ENCODE data around the gene PLXNA2. TPM values are rescaled to one million over a fixed set of nuclear protein-coding genes. Genes with fewer than 3 reads are reported as not detected.
A peak's percentile ranks its signal among the peaks of the same experiment; 100 is the strongest.

Gene PLXNA2
- total RNA-seq, 4 donors from 2014 or later: 19.8 to 41.6 (median 27.9) TPM

DNA sequence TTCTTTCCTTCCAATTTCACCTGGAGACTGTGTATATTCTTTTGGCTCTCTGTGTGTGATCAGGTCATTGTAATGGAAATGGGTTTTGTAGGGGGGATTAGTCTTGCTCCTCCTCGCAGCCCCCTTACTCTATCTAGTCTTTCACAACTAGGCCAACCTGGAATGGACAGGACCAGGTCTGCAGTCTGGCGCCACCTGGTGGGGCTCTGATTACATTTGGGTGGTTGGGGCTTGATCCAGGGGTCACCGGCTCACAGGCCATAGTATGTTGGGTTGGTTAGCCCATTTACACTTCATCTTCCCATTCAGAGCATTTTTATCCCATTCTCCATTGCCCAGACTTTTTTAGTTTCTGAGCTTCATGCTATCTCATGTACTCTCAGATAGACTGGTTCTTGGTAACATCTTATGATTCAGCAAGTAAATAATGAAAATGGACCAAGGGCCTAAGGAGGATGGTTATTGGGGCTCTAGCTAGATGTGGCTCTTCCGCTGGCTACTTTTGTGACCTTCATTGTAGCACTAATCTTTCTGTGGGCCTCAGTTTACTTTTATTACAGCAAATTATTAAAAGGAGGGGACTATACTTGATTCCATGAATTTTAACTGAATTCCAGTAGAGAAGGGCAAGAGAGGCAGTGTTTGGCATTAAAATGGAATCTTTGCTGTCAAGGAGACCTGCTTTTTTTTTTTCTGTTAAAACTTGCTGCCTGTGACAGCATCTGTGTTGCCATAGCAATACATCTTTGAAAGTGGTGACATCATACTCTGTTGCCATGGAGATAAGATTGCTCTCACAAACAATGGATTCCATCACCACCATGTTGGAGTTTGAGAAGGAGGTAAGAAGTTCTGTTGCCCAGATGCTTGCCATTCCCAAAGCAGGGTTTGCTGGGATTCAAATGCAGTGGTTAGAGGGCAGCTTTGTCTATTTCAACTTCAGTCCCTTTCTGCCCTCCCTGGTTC is 150.1 kb downstream of the PLXNA2 start:
- Histone ChIP-seq H3K27ac (replicated peaks in 1 of 4) (no peak overlapping the region), H3K36me3 (peaks cover 17 to 85% (median 67%) of the 10 kb centered on the region in 4 donors), H3K4me1 (peaks cover 12 to 21% (median 19%) of the 10 kb centered on the region in 4 donors), H3K4me3 (no peak overlapping the region), H3K9me3 (no peaks in the 10 kb centered on the region), H3K27me3 (no peaks in the 10 kb centered on the region)
- no peak for TF ChIP-seq EP300 (IDR thresholded peaks at IDR 0.05)
- TF ChIP-seq, protein P1, sequence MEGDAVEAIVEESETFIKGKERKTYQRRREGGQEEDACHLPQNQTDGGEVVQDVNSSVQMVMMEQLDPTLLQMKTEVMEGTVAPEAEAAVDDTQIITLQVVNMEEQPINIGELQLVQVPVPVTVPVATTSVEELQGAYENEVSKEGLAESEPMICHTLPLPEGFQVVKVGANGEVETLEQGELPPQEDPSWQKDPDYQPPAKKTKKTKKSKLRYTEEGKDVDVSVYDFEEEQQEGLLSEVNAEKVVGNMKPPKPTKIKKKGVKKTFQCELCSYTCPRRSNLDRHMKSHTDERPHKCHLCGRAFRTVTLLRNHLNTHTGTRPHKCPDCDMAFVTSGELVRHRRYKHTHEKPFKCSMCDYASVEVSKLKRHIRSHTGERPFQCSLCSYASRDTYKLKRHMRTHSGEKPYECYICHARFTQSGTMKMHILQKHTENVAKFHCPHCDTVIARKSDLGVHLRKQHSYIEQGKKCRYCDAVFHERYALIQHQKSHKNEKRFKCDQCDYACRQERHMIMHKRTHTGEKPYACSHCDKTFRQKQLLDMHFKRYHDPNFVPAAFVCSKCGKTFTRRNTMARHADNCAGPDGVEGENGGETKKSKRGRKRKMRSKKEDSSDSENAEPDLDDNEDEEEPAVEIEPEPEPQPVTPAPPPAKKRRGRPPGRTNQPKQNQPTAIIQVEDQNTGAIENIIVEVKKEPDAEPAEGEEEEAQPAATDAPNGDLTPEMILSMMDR (IDR thresholded peaks at IDR 0.05): peak; percentile 53 to 71 (median 59)
- TF ChIP-seq POLR2A (IDR thresholded peaks at IDR 0.05; ENCODE audit: low read depth): no peak
- DNase-seq (ENCODE audit: extremely low spot score): no peak
- intact Hi-C loops (cut with DNase I): loop anchor here (5.0 kb wide), 1 partner anchor 72 kb away; no protein-coding TSS in a partner anchor
- WGBS: 61% methylated on average over 4 of the region's 4 CpGs

DNA sequence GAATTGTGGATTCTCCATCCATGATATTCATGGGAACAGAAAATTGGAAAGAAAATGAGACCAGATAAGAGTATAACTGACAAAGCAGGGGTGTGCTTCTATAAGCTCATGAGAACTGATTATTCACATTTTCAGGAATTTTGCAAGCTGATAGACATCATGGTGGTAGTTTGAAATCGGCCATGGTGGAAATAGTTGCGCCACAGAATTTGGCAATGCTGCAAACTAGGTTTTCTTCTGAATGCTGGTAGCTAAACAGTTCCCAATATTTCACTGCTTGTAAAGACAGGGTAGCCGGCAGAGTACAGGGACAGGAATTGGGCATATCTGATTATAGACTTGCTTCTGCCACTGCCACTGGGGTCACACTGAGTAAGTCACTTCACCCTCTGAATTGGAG is 151.1 kb downstream of the PLXNA2 start:
- WGBS: 92% methylated on average over 3 of the region's 3 CpGs

GRCh38 chr1:208090388-208091301 is 153.5 kb downstream of the PLXNA2 start:
- TF ChIP-seq POLR2A (IDR thresholded peaks at IDR 0.05; ENCODE audit: low read depth) (no peak), POLR2AphosphoS5 (IDR thresholded peaks at IDR 0.05) (no peak), EP300 (IDR thresholded peaks at IDR 0.05) (no peak)
- TF ChIP-seq, protein P1 (IDR thresholded peaks at IDR 0.05): no peak
- peaks cover 23 to 44% (median 35%) of the 10 kb centered on the region in 4 donors for H3K4me1 ChIP-seq
- DNase-seq (ENCODE audit: extremely low spot score): no peak
- H3K27ac ChIP-seq (replicated peaks in 1 of 4): peak overlapping the region; percentile 13 to 69 (median 60)
- 56% methylated on average over 9 of the region's 9 CpGs for WGBS
- intact Hi-C loops (cut with DNase I): loop anchor here (5.0 kb wide), 1 partner anchor 68 kb away; no protein-coding TSS in a partner anchor
- peaks cover 7 to 83% (median 50%) of the 10 kb centered on the region in 4 donors for H3K36me3 ChIP-seq
- H3K27me3 ChIP-seq: no peaks in the 10 kb centered on the region
- no peak overlapping the region for H3K4me3 ChIP-seq
- no peaks in the 10 kb centered on the region for H3K9me3 ChIP-seq

More for the DNA sequence above, 151.1 kb downstream of the PLXNA2 start:
- Histone ChIP-seq H3K27me3 (no peaks in the 10 kb centered on the region), H3K36me3 (peaks cover 12 to 84% (median 68%) of the 10 kb centered on the region in 4 donors), H3K4me3 (no peak overlapping the region), H3K27ac (replicated peaks in 1 of 4) (no peak overlapping the region), H3K9me3 (no peaks in the 10 kb centered on the region), H3K4me1 (peaks cover 12 to 30% (median 19%) of the 10 kb centered on the region in 4 donors)
- DNase-seq (ENCODE audit: extremely low spot score): no peak
- intact Hi-C loops (cut with DNase I): loop anchor here (5.0 kb wide), 1 partner anchor 71 kb away; no protein-coding TSS in a partner anchor
- TF ChIP-seq EP300 (IDR thresholded peaks at IDR 0.05) (no peak), POLR2AphosphoS5 (IDR thresholded peaks at IDR 0.05) (no peak), POLR2A (IDR thresholded peaks at IDR 0.05; ENCODE audit: low read depth) (no peak)
- TF ChIP-seq, protein P1 (IDR thresholded peaks at IDR 0.05): no peak

DNA sequence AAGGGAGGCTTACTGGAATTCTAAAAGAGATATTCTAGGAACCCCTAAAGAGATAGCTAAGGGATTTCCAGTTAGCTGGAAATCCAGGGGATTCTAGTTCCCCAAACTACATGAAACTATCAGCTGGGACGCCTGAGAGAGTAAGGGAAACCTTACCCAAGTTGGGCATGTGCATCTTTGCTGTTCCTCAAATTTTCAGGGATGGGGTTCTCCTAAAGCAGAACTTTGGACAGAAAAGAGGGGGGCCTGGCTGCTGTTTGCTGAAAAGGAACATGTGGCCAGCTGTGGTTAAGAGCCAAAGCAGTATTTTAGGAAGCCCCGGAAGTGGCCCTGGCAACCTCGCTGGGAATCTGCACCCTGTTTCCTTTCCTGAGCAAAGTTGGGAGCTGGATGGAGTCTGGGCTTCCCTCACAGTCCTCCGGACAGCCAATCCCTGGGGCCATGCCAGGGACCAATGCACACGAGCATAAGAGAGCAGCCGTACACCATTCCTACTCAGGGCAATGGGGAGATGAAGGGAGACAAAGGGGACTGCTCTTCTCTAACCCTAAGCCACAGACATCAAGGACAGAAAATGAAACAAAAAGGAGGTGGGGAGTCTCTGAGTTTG is 154.3 kb downstream of the PLXNA2 start:
- TF ChIP-seq POLR2A (IDR thresholded peaks at IDR 0.05; ENCODE audit: low read depth) (no peak), POLR2AphosphoS5 (IDR thresholded peaks at IDR 0.05) (no peak), EP300 (IDR thresholded peaks at IDR 0.05) (no peak)
- TF ChIP-seq, protein P1 (IDR thresholded peaks at IDR 0.05): no peak
- Histone ChIP-seq H3K36me3 (peaks cover 6 to 81% (median 49%) of the 10 kb centered on the region in 4 donors), H3K4me1 (peaks cover 23 to 47% (median 39%) of the 10 kb centered on the region in 4 donors), H3K9me3 (no peaks in the 10 kb centered on the region), H3K27ac (replicated peaks in 1 of 4) (peak overlapping the region; percentile 13 to 69 (median 60)), H3K4me3 (no peak overlapping the region), H3K27me3 (no peaks in the 10 kb centered on the region)
- intact Hi-C loops (cut with DNase I): loop anchor here (5.0 kb wide), 1 partner anchor 68 kb away; no protein-coding TSS in a partner anchor
- DNase-seq (ENCODE audit: extremely low spot score): no peak
- 39% methylated on average over 6 of the region's 6 CpGs for WGBS
